Activated CD4-positive, CD25-positive, alpha-beta regulatory T cell treated with anti-CD3 and anti-CD28 coated beads, Interleukin-2, amount 50 U/mL, for 16 hours (primary cell): ENCODE measurements around the gene DAPK1.

ENCODE experiments used
- DNase-seq: peaks from one replicate; pipeline ENCODE4 v3.0.0-alpha.2; 2020; ENCODE audit warnings: low read depth, low spot score

Gene DAPK1

GRCh38 chr9:87643107-87643650 lies 145.5 kb downstream of the DAPK1 start:
- no peak for DNase-seq

- no peak for DNase-seq
Observed at GRCh38 chr9:87643778-87644570, 146.3 kb downstream of the DAPK1 start.

GRCh38 chr9:87644659-87645058 lies 147.0 kb downstream of the DAPK1 start:
- DNase-seq, result no peak

GRCh38 chr9:87646546-87646945 lies 148.9 kb downstream of the DAPK1 start:
- no peak for DNase-seq

- no peak for DNase-seq
Observed at GRCh38 chr9:87647114-87647513, 149.4 kb downstream of the DAPK1 start.

- DNase-seq, result no peak
Observed at GRCh38 chr9:87648606-87649005, 150.9 kb downstream of the DAPK1 start.

GRCh38 chr9:87650611-87651295 lies 153.1 kb downstream of the DAPK1 start:
- no peak for DNase-seq

GRCh38 chr9:87651431-87651830 lies 153.8 kb downstream of the DAPK1 start:
- DNase-seq, result no peak

- DNase-seq, result no peak
Observed at GRCh38 chr9:87653941-87654340, 156.3 kb downstream of the DAPK1 start.

- DNase-seq, result no peak
Observed at GRCh38 chr9:87655731-87656130, 158.1 kb downstream of the DAPK1 start.

GRCh38 chr9:87656485-87656884 lies 158.8 kb downstream of the DAPK1 start:
- DNase-seq, result no peak

- DNase-seq, result no peak
Observed at GRCh38 chr9:87657190-87657589, 159.5 kb downstream of the DAPK1 start.

- no peak for DNase-seq
Observed at GRCh38 chr9:87657893-87658292, 160.2 kb downstream of the DAPK1 start.

- no peak for DNase-seq
Observed at GRCh38 chr9:87658511-87658910, 160.8 kb downstream of the DAPK1 start.

GRCh38 chr9:87659534-87660419 lies 162.1 kb downstream of the DAPK1 start:
- no peak for DNase-seq

- no peak for DNase-seq
Observed at GRCh38 chr9:87661241-87661640, 163.6 kb downstream of the DAPK1 start.

- no peak for DNase-seq
Observed at GRCh38 chr9:87662808-87663528, 165.3 kb downstream of the DAPK1 start.

GRCh38 chr9:87663556-87663955 lies 165.9 kb downstream of the DAPK1 start:
- no peak for DNase-seq

- DNase-seq, result no peak
Observed at GRCh38 chr9:87664153-87665060, 166.7 kb downstream of the DAPK1 start.

GRCh38 chr9:87665505-87665904 lies 167.8 kb downstream of the DAPK1 start:
- DNase-seq, result no peak
